Neural progenitor cell (in vitro differentiated cells): Measurements from ENCODE around the gene TMEM231. TPM values are rescaled to one million over a fixed set of nuclear protein-coding genes. Genes with fewer than 3 reads are reported as not detected.

Source experiments
- DNase-seq: peaks from one replicate; pipeline ENCODE4 v3.0.0-alpha.2; 2016; ENCODE audit warnings: low spot score
- H2AFZ ChIP-seq: fragments of 200-600 bp; sonication (generic); replicated peaks from 2 replicates; pipeline ENCODE4 v1.6.1; 2016; ENCODE audit warnings: antibody characterized with exemption
- H3F3A ChIP-seq: fragments of 200-600 bp; sonication (generic); 2 replicates; pipeline ENCODE4 v1.6.1; 2016; ENCODE audit warnings: antibody characterized with exemption, low read depth
- H3K27ac ChIP-seq: fragments of 200-600 bp; sonication (generic); 2 replicates; pipeline ENCODE4 v1.5.1; 2016; ENCODE audit warnings: mild to moderate bottlenecking
- H3K27me3 ChIP-seq: fragments of 200-600 bp; sonication (generic); 2 replicates; pipeline ENCODE4 v1.6.1; 2016; ENCODE audit warnings: mild to moderate bottlenecking, moderate library complexity
- H3K36me3 ChIP-seq: fragments of 200-600 bp; sonication (generic); 2 replicates; pipeline ENCODE4 v1.5.1; 2016
- H3K4me1 ChIP-seq: fragments of 200-600 bp; sonication (generic); 2 replicates; pipeline ENCODE4 v1.6.1; 2016; ENCODE audit warnings: mixed run types
- H3K4me2 ChIP-seq: fragments of 200-600 bp; sonication (generic); 2 replicates; pipeline ENCODE4 v1.6.1; 2016
- H3K4me3 ChIP-seq: fragments of 200-600 bp; sonication (generic); 2 replicates; pipeline ENCODE4 v1.5.1; 2016
- H3K79me2 ChIP-seq: fragments of 200-600 bp; sonication (generic); 2 replicates; pipeline ENCODE4 v1.6.1; 2016; ENCODE audit warnings: low read depth
- H3K9ac ChIP-seq: fragments of 200-600 bp; sonication (generic); 2 replicates; pipeline ENCODE4 v1.6.1; 2016
- H3K9me3 ChIP-seq: fragments of 200-600 bp; sonication (generic); 2 replicates; pipeline ENCODE4 v1.5.1; 2016; ENCODE audit warnings: low read depth
- H4K20me1 ChIP-seq: fragments of 200-600 bp; sonication (generic); 2 replicates; pipeline ENCODE4 v1.6.1; 2016; ENCODE audit warnings: low read depth
- H3K27ac Mint-ChIP-seq: 3 replicates; pipeline ENCODE4 v1.8.0; 2021; ENCODE audit warnings: mixed read lengths
- H3K27me3 Mint-ChIP-seq: 2 replicates; pipeline ENCODE4 v1.8.0; 2022; ENCODE audit warnings: low read depth, mild to moderate bottlenecking, inconsistent platforms, moderate library complexity, mixed read lengths; ENCODE audit not compliant: insufficient read depth
- H3K36me3 Mint-ChIP-seq: 3 replicates; pipeline ENCODE4 v1.8.0; 2021; ENCODE audit warnings: mixed read lengths
- H3K4me1 Mint-ChIP-seq: 3 replicates; pipeline ENCODE4 v1.8.0; 2021; ENCODE audit warnings: mixed read lengths
- H3K4me3 Mint-ChIP-seq: 3 replicates; pipeline ENCODE4 v1.8.0; 2021; ENCODE audit warnings: mild to moderate bottlenecking, moderate library complexity, mixed read lengths
- H3K9me3 Mint-ChIP-seq: 3 replicates; pipeline ENCODE4 v1.8.0; 2020; ENCODE audit warnings: mixed read lengths
- CTCF ChIP-seq: fragments of 200-600 bp; sonication (generic); IDR thresholded peaks from 2 replicates; pipeline ENCODE4 v1.5.1; 2017; ENCODE audit warnings: antibody characterized with exemption, mild to moderate bottlenecking
- EZH2 ChIP-seq: fragments of 200-600 bp; sonication (generic); IDR thresholded peaks from 2 replicates; pipeline ENCODE4 v1.6.1; 2017; ENCODE audit warnings: antibody characterized with exemption, mild to moderate bottlenecking, moderate library complexity
- EZH2phosphoT487 ChIP-seq: fragments of 200-600 bp; sonication (generic); IDR thresholded peaks from 2 replicates; pipeline ENCODE4 v1.6.1; 2017; ENCODE audit warnings: antibody characterized with exemption
- total RNA-seq: library from RNA; depleted of rRNA; stranded (reverse); fragments of >200 nt; gene quantifications from 2 replicates; pipeline ENCODE4 v1.2.3, GENCODE V29; 2015; ENCODE audit warnings: low replicate concordance

The TMEM231 gene
- total RNA-seq, 1 donor from 2014 or later: 10.9 TPM

- Mint-ChIP-seq H3K27me3 (peaks cover 2% of the 10 kb centered on the region), H3K27ac (no peak overlapping the region), H3K36me3 (peaks cover 8% of the 10 kb centered on the region), H3K9me3 (no peaks in the 10 kb centered on the region), H3K4me1 (no peaks in the 10 kb centered on the region), H3K4me3 (no peak overlapping the region)
- Histone ChIP-seq H4K20me1 (no peaks in the 10 kb centered on the region), H3K4me3 (no peak overlapping the region), H3K79me2 (no peaks in the 10 kb centered on the region), H3K4me1 (no peaks in the 10 kb centered on the region), H3K4me2 (no peak overlapping the region), H3K36me3 (no peaks in the 10 kb centered on the region), H3K9ac (no peak overlapping the region), H3K9me3 (no peaks in the 10 kb centered on the region), H2AFZ (no peak overlapping the region), H3F3A (no peaks in the 10 kb centered on the region), H3K27ac (no peak overlapping the region), H3K27me3 (no peaks in the 10 kb centered on the region)
- no peak for TF ChIP-seq EZH2
- no peak for DNase-seq
These were observed 26.1 kb downstream of the TMEM231 start for GRCh38 chr16:75529959-75530358.

GRCh38 chr16:75529056-75529905 lies 26.8 kb downstream of the TMEM231 start:
- H3K27ac Mint-ChIP-seq: no peak overlapping the region

GRCh38 chr16:75527825-75528299 lies 28.2 kb downstream of the TMEM231 start:
- Mint-ChIP-seq H3K9me3 (no peaks in the 10 kb centered on the region), H3K27ac (no peak overlapping the region), H3K4me3 (no peak overlapping the region), H3K36me3 (peaks cover 8% of the 10 kb centered on the region), H3K4me1 (no peaks in the 10 kb centered on the region), H3K27me3 (peaks cover 2% of the 10 kb centered on the region)
- no peak overlapping the region for H3K4me3 ChIP-seq
- H3K9ac ChIP-seq: no peak overlapping the region
- H3K9me3 ChIP-seq: no peaks in the 10 kb centered on the region
- H3K27ac ChIP-seq: no peak overlapping the region
- no peaks in the 10 kb centered on the region for H3K4me1 ChIP-seq
- no peaks in the 10 kb centered on the region for H3K79me2 ChIP-seq
- no peaks in the 10 kb centered on the region for H3F3A ChIP-seq
- no peak for DNase-seq
- TF ChIP-seq EZH2 (no peak), EZH2phosphoT487 (no peak), CTCF (no peak)
- no peaks in the 10 kb centered on the region for H3K36me3 ChIP-seq
- H3K27me3 ChIP-seq: no peaks in the 10 kb centered on the region
- H4K20me1 ChIP-seq: no peaks in the 10 kb centered on the region
- no peak overlapping the region for H2AFZ ChIP-seq
- no peak overlapping the region for H3K4me2 ChIP-seq

More at GRCh38 chr16:75529056-75529905, 26.8 kb downstream of the TMEM231 start:
- no peaks in the 10 kb centered on the region for H3F3A ChIP-seq
- no peaks in the 10 kb centered on the region for H4K20me1 ChIP-seq
- no peaks in the 10 kb centered on the region for H3K9me3 ChIP-seq
- Mint-ChIP-seq H3K36me3 (peaks cover 8% of the 10 kb centered on the region), H3K9me3 (no peaks in the 10 kb centered on the region), H3K27me3 (peaks cover 2% of the 10 kb centered on the region), H3K4me3 (no peak overlapping the region), H3K4me1 (no peaks in the 10 kb centered on the region)
- no peak overlapping the region for H3K27ac ChIP-seq
- H3K4me2 ChIP-seq: no peak overlapping the region
- H3K79me2 ChIP-seq: no peaks in the 10 kb centered on the region
- H3K4me3 ChIP-seq: no peak overlapping the region
- no peaks in the 10 kb centered on the region for H3K36me3 ChIP-seq
- H3K4me1 ChIP-seq: no peaks in the 10 kb centered on the region
- no peak overlapping the region for H2AFZ ChIP-seq
- H3K27me3 ChIP-seq: no peaks in the 10 kb centered on the region
- no peak overlapping the region for H3K9ac ChIP-seq
- no peak for DNase-seq
- TF ChIP-seq CTCF (no peak), EZH2phosphoT487 (no peak), EZH2 (no peak)
